ENCODE data around the gene WBP1L.
"Not testable (repeated sequence)": the region's sequence is repeated elsewhere in the genome, so short reads cannot be mapped to it uniquely, and the experiment has no call there.

WBP1L gene

DNA sequence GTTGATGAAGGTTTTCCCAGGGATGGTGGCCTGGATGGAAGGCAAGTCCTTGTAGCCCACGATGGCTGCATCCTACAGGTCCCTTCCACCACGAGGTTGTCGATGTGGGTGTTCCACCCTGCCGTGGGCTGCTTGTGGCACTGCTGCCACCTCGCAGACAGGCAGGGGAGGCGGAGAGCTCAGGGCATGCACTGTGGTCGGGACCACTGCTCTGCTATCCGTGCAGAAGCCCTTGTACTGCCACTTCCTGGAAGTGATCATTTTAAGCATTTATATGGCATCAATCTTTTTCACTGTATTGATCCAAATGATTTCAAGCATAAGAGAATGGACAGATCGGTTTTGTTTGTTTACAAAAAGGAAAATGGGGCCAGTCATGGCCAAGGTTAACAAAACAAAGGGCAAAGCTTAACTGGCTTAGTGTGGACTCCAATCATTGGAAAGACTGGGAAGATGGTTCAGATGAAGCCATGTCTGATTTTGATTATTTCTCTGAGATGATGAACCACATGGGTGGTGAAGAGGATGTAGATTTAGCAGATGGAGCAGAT, 101.7 kb downstream of the WBP1L start:
- no peak for DNase-seq

GRCh38 chr10:102850025-102850518, 106.3 kb downstream of the WBP1L start:
- DNase-seq = no peak

DNA sequence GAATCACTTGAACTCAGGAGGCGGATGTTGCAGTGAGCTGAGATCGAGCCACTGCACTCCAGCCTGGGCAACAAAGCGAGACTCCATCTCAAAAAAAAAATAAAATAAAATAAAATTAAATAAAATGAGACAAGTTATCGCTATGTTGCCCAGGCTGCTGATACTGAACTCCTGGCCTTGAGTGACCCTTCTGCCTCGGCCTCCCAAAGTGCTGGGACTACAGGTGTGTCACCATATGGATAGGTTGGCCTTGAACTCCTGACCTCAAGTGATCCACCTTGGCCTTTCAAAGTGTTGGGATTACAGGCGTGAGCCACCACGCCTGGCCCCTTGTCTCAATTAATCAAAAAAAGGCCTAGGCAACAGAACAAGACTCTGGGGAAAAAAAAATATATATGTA, 109.5 kb downstream of the WBP1L start:
- DNase-seq = not testable (repeated sequence)

DNA sequence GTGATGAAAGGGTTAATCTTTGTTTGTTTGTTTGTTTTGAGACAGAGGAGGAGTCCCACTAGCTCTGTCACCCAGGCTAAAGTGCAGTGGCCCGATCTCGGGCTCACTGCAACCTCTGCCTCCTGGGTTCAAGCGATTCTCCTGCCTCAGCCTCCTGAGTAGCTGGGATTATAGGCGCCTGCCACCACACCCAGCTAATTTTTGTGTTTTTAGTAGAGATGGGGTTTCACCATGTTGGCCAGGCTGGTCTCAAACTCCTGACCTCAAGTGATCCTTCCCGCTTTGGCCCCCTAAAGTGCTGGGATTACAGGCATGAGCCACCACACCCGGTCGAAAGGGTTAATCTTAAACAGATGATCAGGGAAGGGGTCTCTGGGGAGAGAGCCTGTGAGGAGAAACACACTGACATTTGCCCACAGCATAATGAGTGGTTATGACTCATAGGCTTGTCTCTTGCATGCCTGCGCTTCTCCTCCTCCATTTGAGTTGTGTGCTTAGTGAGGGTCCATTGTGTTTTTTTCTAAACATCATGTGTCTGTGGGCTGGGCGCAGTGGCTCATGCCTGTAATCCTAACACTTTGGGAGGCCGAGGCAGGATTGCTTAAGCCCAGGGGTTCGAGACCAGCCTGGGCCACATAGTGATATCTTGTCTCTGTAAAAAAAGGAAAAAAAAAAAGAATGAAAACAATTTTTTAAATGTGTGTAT, 112.1 kb downstream of the WBP1L start:
- peak; percentile 13 to 36 for DNase-seq

DNA sequence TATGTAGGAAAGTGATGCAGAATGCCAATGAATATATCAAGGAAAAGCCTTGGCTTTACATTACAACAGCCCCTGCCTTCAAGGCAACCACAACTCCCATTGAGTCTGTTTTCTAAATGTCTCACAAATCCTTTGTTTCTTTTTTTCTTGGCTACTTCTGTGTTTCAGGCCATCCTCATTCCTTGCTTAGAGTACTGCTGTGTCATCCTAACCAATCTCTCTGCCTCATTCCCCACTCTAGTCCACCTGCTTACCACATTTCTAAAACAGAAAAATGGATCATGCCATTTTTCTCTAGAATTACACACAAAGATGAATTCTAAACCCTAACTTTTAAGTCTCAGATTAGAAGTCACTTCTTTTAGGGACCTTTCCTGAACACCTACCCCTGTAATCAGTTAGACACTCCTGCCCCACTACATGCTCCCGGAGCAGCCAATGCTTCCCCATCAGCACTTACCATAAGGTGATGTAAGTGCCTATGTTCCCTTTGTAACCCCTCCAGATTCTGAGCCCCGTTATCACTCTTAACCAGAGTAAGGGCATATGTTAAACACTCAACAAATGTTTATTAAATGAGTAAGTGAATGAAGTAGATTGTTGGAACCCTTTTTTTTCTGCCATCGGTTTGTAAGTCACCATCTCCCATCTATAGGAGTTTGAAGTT, 113.1 kb downstream of the WBP1L start:
- no peak for DNase-seq

DNA sequence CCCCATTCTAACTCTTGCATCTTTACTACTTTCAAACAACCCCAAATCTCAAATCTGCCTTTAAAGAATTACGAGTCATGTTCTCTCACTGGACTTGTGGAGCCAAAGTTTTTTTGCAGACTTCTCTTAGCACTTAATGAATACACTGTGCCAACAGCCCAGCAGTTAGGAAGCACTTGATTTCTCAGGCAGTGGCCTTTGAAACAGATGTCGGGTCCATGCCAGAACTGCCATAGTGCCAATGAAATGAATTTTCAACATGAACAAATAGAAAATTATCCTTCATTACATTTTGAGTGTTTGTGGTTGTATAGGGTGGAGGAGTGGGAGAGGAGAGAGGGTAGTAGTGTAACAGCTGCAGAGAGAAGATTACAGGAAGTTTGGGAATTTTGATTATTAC, 116.2 kb downstream of the WBP1L start:
- no peak for DNase-seq

GRCh38 chr10:102863660-102864059, 119.9 kb downstream of the WBP1L start:
- no peak for DNase-seq

DNA sequence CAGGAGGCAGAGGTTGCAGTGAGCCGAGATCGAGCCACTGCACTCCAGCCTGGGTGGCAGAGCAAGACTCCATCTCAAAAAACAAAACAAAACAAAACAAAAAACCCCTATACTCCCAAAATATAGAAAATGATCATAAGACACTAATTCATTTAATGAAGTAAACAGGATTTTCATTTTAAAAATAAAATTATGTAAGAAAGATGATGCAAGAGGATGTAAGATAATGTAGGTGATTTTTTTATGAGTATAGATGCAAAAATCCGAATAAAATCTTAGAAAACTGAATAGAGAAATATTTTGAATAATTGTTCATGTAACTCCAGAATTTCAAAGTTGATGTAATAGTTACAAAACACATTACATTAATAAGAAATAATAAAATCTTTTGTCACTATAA, 121.9 kb downstream of the WBP1L start:
- DNase-seq = no peak
